ENCODE measurements around the gene ALX1.

The ALX1 gene

DNA sequence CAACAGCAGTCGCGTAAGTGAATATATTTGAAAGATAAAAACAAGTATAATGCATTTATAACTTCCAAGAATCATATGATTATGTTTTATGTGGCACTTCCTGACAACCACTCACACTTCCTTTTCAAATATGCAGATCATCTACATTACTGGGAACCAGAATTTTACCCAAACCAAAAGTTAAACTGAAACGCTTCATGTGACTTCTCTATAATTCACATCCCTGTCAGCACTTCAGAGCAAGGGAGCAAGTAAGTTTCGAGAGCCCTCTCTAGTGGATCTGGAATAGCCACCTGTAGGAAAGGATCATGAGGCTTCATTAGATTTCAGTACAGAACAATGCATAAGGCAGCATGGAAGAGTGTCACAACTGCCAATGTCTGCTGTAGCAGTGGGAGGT lies 13.7 kb upstream of the ALX1 start:
- no peaks in the 10 kb centered on the region for H3K9me2 ChIP-seq (replicated peaks; ENCODE audit: control insufficient read depth, low read length)
- H3K4me3 ChIP-seq (ENCODE audit: low read length): no peak overlapping the region
- H3K4me1 ChIP-seq (ENCODE audit: control insufficient read depth, low read length): no peaks in the 10 kb centered on the region
- H3K27ac ChIP-seq (ENCODE audit: low read depth, low read length): no peak overlapping the region
- H3F3A ChIP-seq (ENCODE audit: control insufficient read depth, insufficient read depth): no peaks in the 10 kb centered on the region
- H3K79me2 ChIP-seq (ENCODE audit: control insufficient read depth, low read length): no peaks in the 10 kb centered on the region
- H3K4me2 ChIP-seq (ENCODE audit: low read length): no peak overlapping the region
- TF ChIP-seq EZH2phosphoT487 (IDR thresholded peaks at IDR 0.05; ENCODE audit: borderline replicate concordance, low read length): no peak
- no peak for TF ChIP-seq CTCF (IDR thresholded peaks at IDR 0.05; ENCODE audit: low read depth, low read length, poor library complexity, severe bottlenecking)
- no peaks in the 10 kb centered on the region for H4K20me1 ChIP-seq (ENCODE audit: control insufficient read depth, insufficient read depth, low read depth, low read length)
- H3K36me3 ChIP-seq (ENCODE audit: control insufficient read depth, low read length): no peaks in the 10 kb centered on the region
- H3K9me3 ChIP-seq (ENCODE audit: control insufficient read depth, insufficient read depth, low read length): no peaks in the 10 kb centered on the region
- H3K27me3 ChIP-seq (ENCODE audit: control insufficient read depth, low read length): no peaks in the 10 kb centered on the region; the same call in 1 of the 2 replicates

- H3K79me2 ChIP-seq (ENCODE audit: control insufficient read depth, low read length): no peaks in the 10 kb centered on the region
- H3K4me1 ChIP-seq (ENCODE audit: control insufficient read depth, low read length): no peaks in the 10 kb centered on the region
- no peaks in the 10 kb centered on the region; the same call in 1 of the 2 replicates for H3K9me3 ChIP-seq (ENCODE audit: control insufficient read depth, insufficient read depth, low read length)
- peaks cover 8% of the 10 kb centered on the region for H3K27me3 ChIP-seq (ENCODE audit: control insufficient read depth, low read length)
- no peak overlapping the region for H3K27ac ChIP-seq (ENCODE audit: low read depth, low read length)
- no peak overlapping the region for H3K4me2 ChIP-seq (ENCODE audit: low read length)
- TF ChIP-seq EZH2phosphoT487 (IDR thresholded peaks at IDR 0.05; ENCODE audit: borderline replicate concordance, low read length) (no peak), CTCF (IDR thresholded peaks at IDR 0.05; ENCODE audit: low read depth, low read length, poor library complexity, severe bottlenecking) (no peak)
- no peak overlapping the region for H3K4me3 ChIP-seq (ENCODE audit: low read length)
- no peaks in the 10 kb centered on the region for H3F3A ChIP-seq (ENCODE audit: control insufficient read depth, insufficient read depth)
- H3K9me2 ChIP-seq (replicated peaks; ENCODE audit: control insufficient read depth, low read length): no peaks in the 10 kb centered on the region
- no peaks in the 10 kb centered on the region for H4K20me1 ChIP-seq (ENCODE audit: control insufficient read depth, insufficient read depth, low read depth, low read length)
- H3K36me3 ChIP-seq (ENCODE audit: control insufficient read depth, low read length): no peaks in the 10 kb centered on the region
Measured at GRCh38 chr12:85273381-85274314, 6.4 kb upstream of the ALX1 start.

DNA sequence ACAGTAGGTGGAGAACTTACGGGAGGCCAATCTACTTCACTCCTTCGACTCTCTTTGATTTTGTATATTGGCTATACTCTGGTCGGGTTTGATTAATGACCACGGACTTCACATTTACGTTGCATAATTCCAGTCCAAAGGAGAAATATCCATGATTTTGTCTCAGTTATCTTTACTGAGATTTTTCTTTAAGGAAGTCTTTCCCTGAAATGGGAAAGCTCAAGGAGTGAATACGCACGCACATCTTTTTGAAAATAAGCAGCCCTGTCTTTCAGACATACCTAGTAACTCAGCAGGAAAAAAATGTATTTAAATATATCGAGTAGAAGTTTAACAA lies 5.7 kb upstream of the ALX1 start:
- no peaks in the 10 kb centered on the region for H4K20me1 ChIP-seq (ENCODE audit: control insufficient read depth, insufficient read depth, low read depth, low read length)
- H3K27me3 ChIP-seq (ENCODE audit: control insufficient read depth, low read length): peaks cover 8% of the 10 kb centered on the region
- H3K9me3 ChIP-seq (ENCODE audit: control insufficient read depth, insufficient read depth, low read length): no peaks in the 10 kb centered on the region; the same call in 1 of the 2 replicates
- TF ChIP-seq CTCF (IDR thresholded peaks at IDR 0.05; ENCODE audit: low read depth, low read length, poor library complexity, severe bottlenecking) (no peak), EZH2phosphoT487 (IDR thresholded peaks at IDR 0.05; ENCODE audit: borderline replicate concordance, low read length) (no peak)
- no peaks in the 10 kb centered on the region for H3F3A ChIP-seq (ENCODE audit: control insufficient read depth, insufficient read depth)
- no peaks in the 10 kb centered on the region for H3K4me1 ChIP-seq (ENCODE audit: control insufficient read depth, low read length)
- H3K4me2 ChIP-seq (ENCODE audit: low read length): no peak overlapping the region
- H3K4me3 ChIP-seq (ENCODE audit: low read length): no peak overlapping the region
- H3K27ac ChIP-seq (ENCODE audit: low read depth, low read length): no peak overlapping the region
- H3K79me2 ChIP-seq (ENCODE audit: control insufficient read depth, low read length): no peaks in the 10 kb centered on the region
- no peaks in the 10 kb centered on the region for H3K9me2 ChIP-seq (replicated peaks; ENCODE audit: control insufficient read depth, low read length)
- no peaks in the 10 kb centered on the region for H3K36me3 ChIP-seq (ENCODE audit: control insufficient read depth, low read length)
